GM10847 (cell line): ENCODE measurements around the gene RASGRF1.
A peak's percentile ranks its signal among the peaks of the same experiment; 100 is the strongest.

Experiments used
- POLR2A ChIP-seq: IDR thresholded peaks from 2 replicates; pipeline ENCODE4 v1.6.1; 2011; ENCODE audit not compliant: insufficient read length; ENCODE audit errors: extremely low read depth

RASGRF1 gene

GRCh38 chr15:78923480-78924360 lies 166.9 kb downstream of the RASGRF1 start:
- no peak for TF ChIP-seq POLR2A

- no peak for TF ChIP-seq POLR2A
These were observed 167.6 kb downstream of the RASGRF1 start for GRCh38 chr15:78923015-78923414.

- no peak for TF ChIP-seq POLR2A
These were observed 168.1 kb downstream of the RASGRF1 start for GRCh38 chr15:78922527-78922926.

- TF ChIP-seq POLR2A = peak; percentile 3
These were observed 168.6 kb downstream of the RASGRF1 start for GRCh38 chr15:78921940-78922339.

- TF ChIP-seq POLR2A = peak; percentile 21
These were observed 169.1 kb downstream of the RASGRF1 start for GRCh38 chr15:78921517-78921916.

- no peak for TF ChIP-seq POLR2A
These were observed 172.7 kb downstream of the RASGRF1 start for GRCh38 chr15:78917888-78918287.

GRCh38 chr15:78916088-78916487 lies 174.5 kb downstream of the RASGRF1 start:
- no peak for TF ChIP-seq POLR2A

- no peak for TF ChIP-seq POLR2A
These were observed 175.1 kb downstream of the RASGRF1 start for GRCh38 chr15:78915341-78916087.

GRCh38 chr15:78914027-78914764 lies 176.4 kb downstream of the RASGRF1 start:
- TF ChIP-seq POLR2A = no peak

- TF ChIP-seq POLR2A = no peak
These were observed 177.6 kb downstream of the RASGRF1 start for GRCh38 chr15:78913012-78913411.

GRCh38 chr15:78912316-78912715 lies 178.3 kb downstream of the RASGRF1 start:
- TF ChIP-seq POLR2A = no peak

GRCh38 chr15:78910271-78910670 lies 180.3 kb downstream of the RASGRF1 start:
- no peak for TF ChIP-seq POLR2A
